HT-29 (cell line): ENCODE results near the gene PDGFRA. TPM values are rescaled to one million over a fixed set of nuclear protein-coding genes. Genes with fewer than 3 reads are reported as not detected.
A peak's percentile ranks its signal among the peaks of the same experiment; 100 is the strongest.
"Not testable (repeated sequence)": the region's sequence is repeated elsewhere in the genome, so short reads cannot be mapped to it uniquely, and the experiment has no call there.

ENCODE experiments used
- DNase-seq: peaks from one replicate; pipeline ENCODE4 v3.0.0-alpha.2; 2015; ENCODE audit warnings: low spot score
- total RNA-seq: library from RNA; depleted of rRNA; stranded (reverse); fragments of >200 nt; shearing (Covaris generic); gene quantifications from 2 replicates; pipeline ENCODE4 v1.2.3, GENCODE V29; 2014

The PDGFRA gene
- total RNA-seq, 1 experiment from 2014 or later, result not detected

- no peak for DNase-seq
Measured at GRCh38 chr4:54227256-54228055, 1.6 kb upstream of the PDGFRA start.

- DNase-seq, result peak; percentile 50
Measured at GRCh38 chr4:54228056-54228527, 1.0 kb upstream of the PDGFRA start.

GRCh38 chr4:54228546-54228945, 547 bp upstream of the PDGFRA start:
- no peak for DNase-seq

- DNase-seq, result no peak
Measured at GRCh38 chr4:54229631-54230483, 764 bp downstream of the PDGFRA start.

- no peak for DNase-seq
Measured at GRCh38 chr4:54230484-54231418, 1.7 kb downstream of the PDGFRA start.

- no peak for DNase-seq
Measured at GRCh38 chr4:54231419-54231767, 2.3 kb downstream of the PDGFRA start.

GRCh38 chr4:54231768-54232688, 2.9 kb downstream of the PDGFRA start:
- no peak for DNase-seq

- no peak for DNase-seq
Measured at GRCh38 chr4:54233277-54233696, 4.2 kb downstream of the PDGFRA start.

GRCh38 chr4:54233697-54234496, 4.8 kb downstream of the PDGFRA start:
- DNase-seq, result peak; percentile 83

- no peak for DNase-seq
Measured at GRCh38 chr4:54234497-54235205, 5.6 kb downstream of the PDGFRA start.

- not testable (repeated sequence) for DNase-seq
Measured at GRCh38 chr4:54236316-54236715, 7.2 kb downstream of the PDGFRA start.

- no peak for DNase-seq
Measured at GRCh38 chr4:54237770-54238169, 8.7 kb downstream of the PDGFRA start.

- DNase-seq, result no peak
Measured at GRCh38 chr4:54238389-54238788, 9.3 kb downstream of the PDGFRA start.

- DNase-seq, result not testable (repeated sequence)
Measured at GRCh38 chr4:54241268-54241823, 12.3 kb downstream of the PDGFRA start.

- not testable (repeated sequence) for DNase-seq
Measured at GRCh38 chr4:54243541-54243940, 14.4 kb downstream of the PDGFRA start.

GRCh38 chr4:54252312-54252711, 23.2 kb downstream of the PDGFRA start:
- not testable (repeated sequence) for DNase-seq

- DNase-seq, result no peak
Measured at GRCh38 chr4:54254116-54254914, 25.2 kb downstream of the PDGFRA start.

- no peak for DNase-seq
Measured at GRCh38 chr4:54254915-54255246, 25.8 kb downstream of the PDGFRA start.
